Uterus (tissue), 2 donors: ENCODE data around the gene GFAP.

ENCODE experiments used
- POLR2A ChIP-seq, 2 donors: fragments of 450-650 bp; IDR thresholded peaks; one replicate each; pipeline ENCODE4 v1.6.1; 2016; ENCODE audit warnings: antibody characterized with exemption in 2 of 2, mild to moderate bottlenecking in 1 of 2, moderate library complexity in 1 of 2
- TF ChIP-seq, protein P1 (sequence below), 4 experiments: fragments of 200-600 bp in 2 of 4; fragments of 450-650 bp in 2 of 4; sonication (generic) in 2 of 4; IDR thresholded peaks; one replicate each; pipeline ENCODE4 v1.5.1; 2016 to 2019; ENCODE audit warnings: antibody characterized with exemption in 4 of 4, mild to moderate bottlenecking in 2 of 4, moderate library complexity in 1 of 4

DNA sequence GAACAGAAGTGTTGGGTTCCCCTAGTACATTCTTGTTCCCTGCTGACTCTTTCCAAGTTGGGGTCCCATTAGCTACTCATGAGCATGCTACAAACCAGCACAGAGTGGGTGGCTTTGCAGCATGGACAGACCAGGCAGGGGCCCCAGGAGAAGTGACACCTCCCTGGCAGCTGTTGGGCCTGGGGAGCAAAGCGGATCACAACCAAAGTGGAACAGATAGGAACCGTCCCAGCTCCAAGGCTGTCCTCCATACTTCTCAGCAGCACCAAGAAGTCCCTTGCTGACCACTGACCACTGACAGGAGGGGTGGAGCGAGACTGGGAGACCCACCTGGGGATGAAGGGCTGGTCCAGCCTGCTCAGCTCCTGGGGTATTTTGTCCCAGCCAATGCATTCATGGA is 12.4 kb upstream of the GFAP start:
- TF ChIP-seq, protein P1, sequence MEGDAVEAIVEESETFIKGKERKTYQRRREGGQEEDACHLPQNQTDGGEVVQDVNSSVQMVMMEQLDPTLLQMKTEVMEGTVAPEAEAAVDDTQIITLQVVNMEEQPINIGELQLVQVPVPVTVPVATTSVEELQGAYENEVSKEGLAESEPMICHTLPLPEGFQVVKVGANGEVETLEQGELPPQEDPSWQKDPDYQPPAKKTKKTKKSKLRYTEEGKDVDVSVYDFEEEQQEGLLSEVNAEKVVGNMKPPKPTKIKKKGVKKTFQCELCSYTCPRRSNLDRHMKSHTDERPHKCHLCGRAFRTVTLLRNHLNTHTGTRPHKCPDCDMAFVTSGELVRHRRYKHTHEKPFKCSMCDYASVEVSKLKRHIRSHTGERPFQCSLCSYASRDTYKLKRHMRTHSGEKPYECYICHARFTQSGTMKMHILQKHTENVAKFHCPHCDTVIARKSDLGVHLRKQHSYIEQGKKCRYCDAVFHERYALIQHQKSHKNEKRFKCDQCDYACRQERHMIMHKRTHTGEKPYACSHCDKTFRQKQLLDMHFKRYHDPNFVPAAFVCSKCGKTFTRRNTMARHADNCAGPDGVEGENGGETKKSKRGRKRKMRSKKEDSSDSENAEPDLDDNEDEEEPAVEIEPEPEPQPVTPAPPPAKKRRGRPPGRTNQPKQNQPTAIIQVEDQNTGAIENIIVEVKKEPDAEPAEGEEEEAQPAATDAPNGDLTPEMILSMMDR (IDR thresholded peaks at IDR 0.05): no peak
- no peak for TF ChIP-seq POLR2A (IDR thresholded peaks at IDR 0.05)
